ENCODE data around the gene ZSCAN29. TPM values are rescaled to one million over a fixed set of nuclear protein-coding genes. Genes with fewer than 3 reads are reported as not detected.

The ZSCAN29 gene
- total and polyA plus RNA-seq, 5 experiments from 2014 or later: 6.4 to 40.2 (median 8.6) TPM

- peak; percentile 88 to 90 for ATAC-seq
- Mint-ChIP-seq H3K4me1 (peaks cover 18 to 46% (median 41%) of the 10 kb centered on the region in 4 donors), H3K4me3 (peak within 1 kb of the TSS; percentile 92 to 97 (median 94)), H3K9me3 (peaks cover 0 to 1% (median 0%) of the 10 kb centered on the region in 9 donors), H3K27me3 (no peaks in the 10 kb centered on the region), H3K27ac (peak within 1 kb of the TSS; percentile 95 to 100 (median 99)), H3K36me3 (peaks cover 0 to 18% (median 10%) of the 10 kb centered on the region in 3 donors)
- POLR2A ChIA-PET: interaction anchor here (0.6 to 1.5 kb wide), 4 partner anchors 24 to 749 kb away, joined by 3 to 9 read pairs (median 5); partner anchors contain the start of genes TUBGCP4 and ZSCAN29
- DNase-seq: peak; percentile 75 to 96 (median 90)
Observed at GRCh38 chr15:43329960-43330779, 40.7 kb downstream of the ZSCAN29 start, which contains the start of gene LCMT2. LCMT2 (minus strand) TSS chr15:43330573; CDS start chr15:43330489, 84 bp downstream.

GRCh38 chr15:43329217-43329959 is 41.5 kb downstream of the ZSCAN29 start:
- ATAC-seq (no peak), DNase-seq (peak in 3 of 10 donors; percentile 2 to 17 (median 4))
- Mint-ChIP-seq H3K27me3 (no peaks in the 10 kb centered on the region), H3K27ac (peak overlapping the region; percentile 95 to 100 (median 99)), H3K4me3 (peak overlapping the region; percentile 92 to 97 (median 94)), H3K9me3 (peaks cover 0 to 1% (median 0%) of the 10 kb centered on the region in 9 donors), H3K4me1 (peaks cover 18 to 46% (median 42%) of the 10 kb centered on the region in 4 donors), H3K36me3 (peaks cover 0 to 17% (median 4%) of the 10 kb centered on the region in 3 donors)
- POLR2A ChIA-PET: interaction anchor here (0.6 to 1.5 kb wide), 4 partner anchors 25 to 748 kb away, joined by 3 to 9 read pairs (median 5); partner anchors contain the start of genes TUBGCP4 and ZSCAN29

- ATAC-seq (no peak), DNase-seq (no peak)
- peaks cover 0 to 11% (median 2%) of the 10 kb centered on the region in 3 donors for H3K36me3 Mint-ChIP-seq
- H3K27me3 Mint-ChIP-seq: peaks cover 0 to 2% (median 0%) of the 10 kb centered on the region in 5 donors
- no peak overlapping the region for H3K4me3 Mint-ChIP-seq
- H3K27ac Mint-ChIP-seq: no peak overlapping the region
- peaks cover 4 to 29% (median 27%) of the 10 kb centered on the region in 4 donors for H3K4me1 Mint-ChIP-seq
- POLR2A ChIA-PET: no interaction called here
- peaks cover 0 to 1% (median 0%) of the 10 kb centered on the region in 9 donors for H3K9me3 Mint-ChIP-seq
Observed at GRCh38 chr15:43325039-43325684, 45.7 kb downstream of the ZSCAN29 start.

- peaks cover 3 to 25% (median 10%) of the 10 kb centered on the region in 5 donors for H3K27me3 Mint-ChIP-seq
- POLR2A ChIA-PET: no interaction called here
- ATAC-seq (no peak), DNase-seq (no peak)
- no peaks in the 10 kb centered on the region for H3K4me1 Mint-ChIP-seq
- H3K36me3 Mint-ChIP-seq: no peaks in the 10 kb centered on the region
- no peaks in the 10 kb centered on the region for H3K9me3 Mint-ChIP-seq
- no peak overlapping the region for H3K27ac Mint-ChIP-seq
- H3K4me3 Mint-ChIP-seq: no peak overlapping the region
Observed at GRCh38 chr15:43318990-43319771, 51.7 kb downstream of the ZSCAN29 start.

GRCh38 chr15:43317566-43318184 is 53.2 kb downstream of the ZSCAN29 start:
- POLR2A ChIA-PET: no interaction called here
- ATAC-seq (no peak), DNase-seq (no peak)
- no peaks in the 10 kb centered on the region for H3K4me1 Mint-ChIP-seq
- H3K27me3 Mint-ChIP-seq: peaks cover 9 to 33% (median 14%) of the 10 kb centered on the region in 5 donors
- no peaks in the 10 kb centered on the region for H3K9me3 Mint-ChIP-seq
- H3K27ac Mint-ChIP-seq: no peak overlapping the region
- H3K4me3 Mint-ChIP-seq: no peak overlapping the region
- no peaks in the 10 kb centered on the region for H3K36me3 Mint-ChIP-seq

- DNase-seq (no peak), ATAC-seq (no peak)
- Mint-ChIP-seq H3K27ac (no peak overlapping the region), H3K4me3 (no peak overlapping the region), H3K9me3 (no peaks in the 10 kb centered on the region), H3K36me3 (no peaks in the 10 kb centered on the region), H3K4me1 (no peaks in the 10 kb centered on the region), H3K27me3 (peaks cover 10 to 37% (median 19%) of the 10 kb centered on the region in 5 donors)
- POLR2A ChIA-PET: no interaction called here
Observed at GRCh38 chr15:43316971-43317346, 53.9 kb downstream of the ZSCAN29 start.

GRCh38 chr15:43316016-43316970 is 54.5 kb downstream of the ZSCAN29 start:
- Mint-ChIP-seq H3K4me3 (no peak overlapping the region), H3K36me3 (no peaks in the 10 kb centered on the region), H3K27me3 (peaks cover 10 to 40% (median 19%) of the 10 kb centered on the region in 5 donors), H3K4me1 (no peaks in the 10 kb centered on the region), H3K9me3 (no peaks in the 10 kb centered on the region), H3K27ac (peak overlapping the region in 1 of 10 donors; percentile 73)
- POLR2A ChIA-PET: no interaction called here
- ATAC-seq (no peak), DNase-seq (no peak)

- H3K36me3 Mint-ChIP-seq: no peaks in the 10 kb centered on the region
- POLR2A ChIA-PET: no interaction called here
- H3K4me3 Mint-ChIP-seq: no peak overlapping the region
- H3K27ac Mint-ChIP-seq: no peak overlapping the region
- ATAC-seq: no peak
- H3K9me3 Mint-ChIP-seq: no peaks in the 10 kb centered on the region
- H3K4me1 Mint-ChIP-seq: no peaks in the 10 kb centered on the region
- peaks cover 10 to 52% (median 26%) of the 10 kb centered on the region in 5 donors for H3K27me3 Mint-ChIP-seq
- no peak for DNase-seq
Observed at GRCh38 chr15:43314171-43314570, 56.7 kb downstream of the ZSCAN29 start.

GRCh38 chr15:43312378-43312777 is 58.5 kb downstream of the ZSCAN29 start:
- peaks cover 0 to 2% (median 0%) of the 10 kb centered on the region in 4 donors for H3K4me1 Mint-ChIP-seq
- H3K9me3 Mint-ChIP-seq: no peaks in the 10 kb centered on the region
- no peaks in the 10 kb centered on the region for H3K36me3 Mint-ChIP-seq
- ATAC-seq: no peak
- POLR2A ChIA-PET: interaction anchor here (0.6 kb wide), 1 partner anchor 247 kb away, joined by 3 read pairs; no protein-coding TSS in a partner anchor
- peaks cover 18 to 68% (median 37%) of the 10 kb centered on the region in 5 donors for H3K27me3 Mint-ChIP-seq
- no peak overlapping the region for H3K4me3 Mint-ChIP-seq
- H3K27ac Mint-ChIP-seq: no peak overlapping the region
- no peak for DNase-seq
